PC-3 (cell line): ENCODE measurements around the gene SNU13.

ENCODE experiments used
- CTCF ChIP-seq: fragments of 300-600 bp; sonication (generic); conservative IDR thresholded peaks from 2 replicates; pipeline ENCODE4 v1.5.1; 2017; ENCODE audit warnings: antibody characterized with exemption, low read depth, mild to moderate bottlenecking, low read length
- EZH2 ChIP-seq: fragments of 300-600 bp; sonication (generic); IDR thresholded peaks from one replicate; pipeline ENCODE4 v1.6.1; 2017; ENCODE audit warnings: antibody characterized with exemption, mild to moderate bottlenecking, low read length; ENCODE audit not compliant: unreplicated experiment

GRCh38 chr22:41638748-41639147, 49.9 kb downstream of the SNU13 start:
- TF ChIP-seq CTCF (no peak), EZH2 (no peak)
